Left ventricle myocardium superior (tissue), 1 donor: ENCODE results near the gene UVRAG. TPM values are rescaled to one million over a fixed set of nuclear protein-coding genes. Genes with fewer than 3 reads are reported as not detected.
"Not testable (repeated sequence)": the region's sequence is repeated elsewhere in the genome, so short reads cannot be mapped to it uniquely, and the experiment has no call there.

Experiments
- ATAC-seq: fragments of 200-7000 bp; cut with Tn5 transposase; one replicate; pipeline ENCODE4 v1.9.1; 2020; ENCODE audit warnings: mild to moderate bottlenecking, moderate library complexity
- DNase-seq: peaks from one replicate; pipeline ENCODE4 v3.0.0-alpha.2; 2020
- intact Hi-C: fragments of 100-400 bp; cut with micrococcal nuclease; formaldehyde crosslinking; loops from one replicate; pipeline ENCODE4 v1.11.0; 2022
- total RNA-seq: library from RNA; stranded (reverse); fragmentation: NEBNext Ultra II Directional; extraction: Animal tissue kit (Norgen Biotek cat#: 25700); gene quantifications from one replicate; pipeline ENCODE4 v1.2.1, GENCODE V29; 2021
- donor health status: DM: no; HTN: yes; CAD: no; lungs with severe emphysema.

The UVRAG gene
- total RNA-seq, 1 donor from 2014 or later: 14.9 TPM

GRCh38 chr11:75826461-75827230, 11.6 kb downstream of the UVRAG start:
- ATAC-seq: peak; percentile 94
- no peak for DNase-seq

GRCh38 chr11:75827562-75827961, 12.6 kb downstream of the UVRAG start:
- intact Hi-C loops: no loop called here
- ATAC-seq (no peak), DNase-seq (no peak)

More at GRCh38 chr11:75826461-75827230, 11.6 kb downstream of the UVRAG start:
- intact Hi-C loops: no loop called here

DNA sequence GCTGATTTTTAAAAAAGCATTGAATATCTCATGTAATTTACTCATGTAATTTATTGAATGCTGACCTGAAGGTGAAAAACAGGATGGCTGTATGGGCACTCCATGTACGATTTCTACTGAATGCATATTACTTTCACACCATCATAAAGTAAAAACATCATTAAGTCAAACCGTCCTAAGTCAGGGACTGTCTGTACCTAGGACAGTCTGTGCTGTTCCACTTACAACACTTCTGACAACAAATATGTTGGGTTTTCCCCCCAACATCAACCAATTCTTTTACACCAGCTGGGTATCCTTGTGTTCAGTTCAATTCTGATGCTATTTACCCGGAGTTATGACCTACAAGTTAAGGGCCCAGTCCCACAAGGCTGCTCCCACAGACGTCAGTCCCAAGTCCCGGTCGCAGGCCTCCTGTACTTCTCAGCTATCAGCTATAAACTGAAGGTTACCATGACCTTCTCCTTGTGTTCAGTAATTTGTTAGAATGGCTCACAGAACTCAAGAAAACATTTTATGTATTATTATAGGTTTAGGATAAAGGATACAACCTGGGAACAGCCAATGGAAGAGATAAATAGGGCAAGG, 17.0 kb downstream of the UVRAG start:
- ATAC-seq (peak; percentile 52), DNase-seq (no peak)
- intact Hi-C loops: no loop called here

GRCh38 chr11:75834728-75835127, 19.7 kb downstream of the UVRAG start:
- intact Hi-C loops: no loop called here
- DNase-seq: no peak
- ATAC-seq: no peak

- intact Hi-C loops: no loop called here
- ATAC-seq: no peak
- no peak for DNase-seq
Observed at GRCh38 chr11:75836417-75836816, 21.4 kb downstream of the UVRAG start.

GRCh38 chr11:75839851-75840250, 24.8 kb downstream of the UVRAG start:
- peak; percentile 39 for ATAC-seq
- DNase-seq: no peak
- intact Hi-C loops: no loop called here

DNA sequence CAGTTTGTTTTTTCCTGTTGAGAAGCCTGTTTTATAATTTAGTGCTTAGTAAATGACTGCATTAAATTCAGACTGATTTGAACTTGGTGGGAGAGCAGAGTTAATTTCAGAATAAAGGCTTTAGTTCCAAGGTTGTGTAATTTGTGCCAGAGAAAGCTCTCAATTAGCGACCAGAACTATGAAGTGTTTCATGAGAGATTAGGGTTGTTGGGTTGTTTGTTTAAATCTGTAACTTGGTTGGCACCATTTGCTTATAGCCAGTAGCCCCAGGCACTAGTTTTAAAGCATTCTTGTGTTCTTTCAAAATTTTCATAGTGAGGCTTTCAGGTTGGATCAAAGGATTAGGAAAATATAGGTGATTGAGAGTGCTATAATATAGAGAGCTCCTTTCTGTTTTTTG, 25.5 kb downstream of the UVRAG start:
- no peak for DNase-seq
- intact Hi-C loops: no loop called here
- no peak for ATAC-seq

DNA sequence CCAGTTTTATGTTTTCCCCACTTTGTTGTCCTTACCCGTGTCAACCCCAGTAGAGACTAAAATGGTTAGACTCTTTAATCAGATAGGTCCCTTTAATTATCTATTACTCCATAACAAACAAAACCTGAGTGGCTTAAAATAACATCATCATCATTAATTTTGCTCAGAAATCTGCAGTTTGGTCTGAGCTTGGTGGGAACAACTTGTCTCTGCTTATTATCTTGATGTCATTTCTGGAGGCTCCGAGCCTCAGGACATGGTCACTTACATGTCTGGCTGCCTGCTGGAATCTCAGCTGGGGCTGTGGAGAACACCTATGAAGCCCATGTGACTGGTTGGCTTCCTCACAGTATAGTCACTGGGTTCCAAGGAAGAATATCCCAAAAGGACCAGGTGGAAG, 26.7 kb downstream of the UVRAG start:
- ATAC-seq: no peak
- DNase-seq: no peak
- intact Hi-C loops: no loop called here

- intact Hi-C loops: no loop called here
- ATAC-seq: no peak
Observed at GRCh38 chr11:75845324-75845723, 30.3 kb downstream of the UVRAG start.

GRCh38 chr11:75849894-75850293, 34.9 kb downstream of the UVRAG start:
- ATAC-seq: no peak
- intact Hi-C loops: no loop called here
- no peak for DNase-seq

More at GRCh38 chr11:75845324-75845723, 30.3 kb downstream of the UVRAG start:
- DNase-seq: no peak

GRCh38 chr11:75850787-75851186, 35.8 kb downstream of the UVRAG start:
- intact Hi-C loops: no loop called here
- no peak for DNase-seq
- peak; percentile 76 for ATAC-seq

DNA sequence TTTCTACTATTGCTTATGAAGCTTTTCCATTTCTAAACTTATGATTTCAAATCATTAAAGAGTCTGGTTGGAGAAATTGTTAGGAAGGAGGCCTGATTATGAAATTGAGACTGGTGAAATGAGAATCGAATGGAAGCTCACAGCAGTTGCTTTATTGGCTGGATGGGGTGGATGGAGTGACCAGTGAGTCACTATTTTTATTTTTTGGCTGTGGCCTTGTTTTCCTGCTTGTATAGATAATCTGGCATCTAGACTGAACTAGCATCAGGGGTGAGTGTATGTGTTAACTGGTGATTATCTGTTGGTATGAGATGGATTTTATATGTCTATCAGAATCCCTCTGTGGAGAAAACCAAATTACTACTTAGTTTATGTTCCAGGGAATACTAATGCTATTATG, 36.2 kb downstream of the UVRAG start:
- intact Hi-C loops: no loop called here
- ATAC-seq: peak; percentile 87

DNA sequence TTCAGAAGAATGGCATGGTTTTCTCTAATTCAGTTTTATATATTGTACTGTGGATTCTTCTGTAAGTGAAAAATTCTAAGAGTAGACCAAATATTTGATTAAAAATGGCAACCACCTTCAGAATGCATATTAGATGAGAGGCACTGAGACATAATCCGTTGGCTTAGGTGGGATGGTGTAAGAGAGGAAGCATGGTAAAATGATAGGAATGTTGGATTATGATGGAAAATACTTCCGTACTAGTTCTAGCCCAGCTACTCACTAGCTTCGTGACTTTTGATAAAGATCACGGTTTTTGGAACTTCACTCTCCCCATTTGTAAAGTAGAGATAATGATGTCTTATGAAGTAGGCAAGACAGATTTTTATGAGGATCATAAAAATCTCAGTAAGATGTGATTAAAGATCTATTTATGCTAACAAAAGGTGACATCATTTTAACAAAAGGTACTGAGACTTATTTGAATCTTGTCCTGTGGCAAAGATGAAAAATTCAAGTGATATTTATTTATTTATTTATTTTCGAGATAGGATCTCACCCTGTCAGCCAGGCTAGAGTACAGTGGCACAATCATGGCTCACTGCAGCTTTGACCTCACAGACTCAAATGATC, 37.5 kb downstream of the UVRAG start:
- intact Hi-C loops: no loop called here
- ATAC-seq (no peak), DNase-seq (no peak)

More for the DNA sequence above, 36.2 kb downstream of the UVRAG start:
- no peak for DNase-seq

- intact Hi-C loops, DNase-seq, ATAC-seq: not testable (repeated sequence)
Observed at GRCh38 chr11:75853563-75853962, 38.6 kb downstream of the UVRAG start.

- intact Hi-C loops: no loop called here
- ATAC-seq (no peak), DNase-seq (no peak)
Observed at GRCh38 chr11:75853971-75854370, 39.0 kb downstream of the UVRAG start.

- DNase-seq (no peak), ATAC-seq (no peak)
- intact Hi-C loops: no loop called here
Observed at GRCh38 chr11:75855206-75855605, 40.2 kb downstream of the UVRAG start.

GRCh38 chr11:75856912-75857311, 41.9 kb downstream of the UVRAG start:
- DNase-seq (no peak), ATAC-seq (no peak)
- intact Hi-C loops: no loop called here

- ATAC-seq (no peak), DNase-seq (no peak)
- intact Hi-C loops: no loop called here
Observed at GRCh38 chr11:75858042-75858441, 43.0 kb downstream of the UVRAG start.

GRCh38 chr11:75858613-75859012, 43.6 kb downstream of the UVRAG start:
- no peak for DNase-seq
- no peak for ATAC-seq
- intact Hi-C loops: no loop called here

- ATAC-seq (no peak), DNase-seq (no peak)
- intact Hi-C loops: no loop called here
Observed at GRCh38 chr11:75859614-75860013, 44.6 kb downstream of the UVRAG start.

GRCh38 chr11:75862437-75862836, 47.4 kb downstream of the UVRAG start:
- no peak for ATAC-seq
- intact Hi-C loops: no loop called here
- no peak for DNase-seq
